Naive thymus-derived CD8-positive, alpha-beta T cell (primary cell): ENCODE data around the gene HOXB13. TPM values are rescaled to one million over a fixed set of nuclear protein-coding genes. Genes with fewer than 3 reads are reported as not detected.

ENCODE experiments used
- ATAC-seq, 2 donors: fragments of 150-1000 bp; cut with Tn5 transposase in 1 of 2; sonication (Bioruptor Pico), chemical (Tn5 transposase) in 1 of 2; 1 replicate in 1 of 2; 2 replicates in 1 of 2; pipeline ENCODE4 v1.10.0; 2021; ENCODE audit warnings: mild to moderate bottlenecking in 2 of 2, moderate library complexity in 2 of 2
- POLR2A ChIA-PET: fragments of 350-600 bp; sonication (Branson Sonifier 250); formaldehyde crosslinking; loops from one replicate; lab custom pipeline; 2021; ENCODE audit warnings: antibody characterized with exemption; lab: Charles Lee
- DNase-seq, 10 donors: peaks; one replicate each; pipeline versions ENCODE4 v3.0.0 to v3.0.0-alpha.2; 2020 to 2022
- H3K27ac Mint-ChIP-seq, 10 donors: one replicate each; pipeline ENCODE4 v1.8.0; 2020 to 2022; ENCODE audit warnings: mild to moderate bottlenecking in 10 of 10, mixed read lengths in 10 of 10, moderate library complexity in 4 of 10, inconsistent platforms in 1 of 10
- H3K27me3 Mint-ChIP-seq, 5 donors: one replicate each; pipeline ENCODE4 v1.8.0; 2021 to 2022; ENCODE audit warnings: mixed read lengths in 5 of 5
- H3K36me3 Mint-ChIP-seq, 3 donors: one replicate each; pipeline ENCODE4 v1.8.0; 2020 to 2022; ENCODE audit warnings: mixed read lengths in 3 of 3, mild to moderate bottlenecking in 2 of 3, inconsistent platforms in 1 of 3
- H3K4me1 Mint-ChIP-seq, 4 donors: one replicate each; pipeline ENCODE4 v1.8.0; 2021 to 2022; ENCODE audit warnings: mixed read lengths in 4 of 4
- H3K4me3 Mint-ChIP-seq, 10 donors: one replicate each; pipeline ENCODE4 v1.8.0; 2020 to 2022; ENCODE audit warnings: mild to moderate bottlenecking in 10 of 10, mixed read lengths in 10 of 10, moderate library complexity in 6 of 10, inconsistent platforms in 1 of 10
- H3K9me3 Mint-ChIP-seq, 9 donors: one replicate each; pipeline ENCODE4 v1.8.0; 2020 to 2022; ENCODE audit warnings: mixed read lengths in 9 of 9, mild to moderate bottlenecking in 3 of 9, inconsistent platforms in 1 of 9, moderate library complexity in 1 of 9
- polyA plus RNA-seq, 3 donors: library from polyadenylated mRNA; unstranded; fragments of 300-500 nt; fragmentation: Illumina TruSeq; gene quantifications; one replicate each; pipeline ENCODE4 v1.2.3, GENCODE V29; 2021
- total RNA-seq, 8 experiments: library from RNA in 2 of 8; stranded (reverse) in 2 of 8; gene quantifications; one replicate each; pipeline ENCODE4 v1.2.3 and lab custom pipeline; 2021 to 2026

HOXB13 gene
- not detected for total RNA-seq
- not detected for polyA plus RNA-seq
- 0 to 0.26 (median 0) reads per million in 6 experiments for total RNA-seq (lab: John Stamatoyannopoulos, UW)

DNA sequence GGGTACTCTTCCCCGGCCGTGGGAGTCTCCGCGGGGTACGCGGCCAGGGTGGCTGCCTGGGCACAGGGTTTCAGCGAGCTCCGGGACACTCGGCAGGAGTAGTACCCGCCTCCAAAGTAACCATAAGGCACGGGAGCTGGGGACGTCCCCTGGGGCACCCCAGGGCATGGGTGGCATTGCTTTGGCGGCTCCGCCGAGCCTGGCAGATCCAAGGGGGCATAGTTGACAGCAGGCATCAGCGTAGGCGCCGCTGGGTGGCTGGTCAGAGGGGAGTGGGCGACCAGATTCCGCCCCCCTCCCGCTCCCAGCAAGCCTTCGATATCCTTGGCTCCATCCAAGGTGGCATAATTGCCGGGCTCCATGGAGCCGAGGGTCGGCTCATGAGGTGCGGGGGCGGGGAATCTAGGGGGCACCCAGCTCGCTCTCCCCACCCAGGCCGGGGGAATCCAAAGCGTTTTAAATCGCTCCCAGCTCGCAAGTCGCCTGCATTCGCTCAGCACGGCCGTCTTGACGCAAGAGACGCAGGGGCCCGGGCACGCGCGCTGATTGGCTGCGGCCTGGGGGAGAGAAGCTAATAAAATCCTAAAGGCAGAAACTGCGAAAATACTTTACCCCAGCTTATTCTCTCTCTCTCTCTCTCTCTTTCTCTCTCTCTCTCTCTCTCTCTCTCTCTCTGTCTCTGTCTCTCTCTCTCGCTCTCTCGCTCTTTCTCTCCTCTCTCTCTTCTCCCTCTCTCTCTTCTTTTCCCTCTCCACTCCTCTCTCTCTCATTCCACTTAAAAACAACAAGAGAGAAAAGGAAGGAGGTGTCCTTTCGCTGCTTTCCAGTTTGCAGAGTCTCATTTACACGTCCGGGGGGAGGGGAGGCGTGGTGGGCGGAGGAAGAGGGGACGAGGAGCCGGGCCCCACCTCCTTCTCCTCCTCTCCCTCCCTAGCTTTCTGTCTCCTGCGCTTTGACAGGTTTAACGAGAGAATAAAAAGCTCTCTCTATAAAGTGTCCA, at the start of gene HOXB13:
Gene HOXB13 (minus strand): TSS at position 519 of the 1,000 bp plus-strand sequence. CDS start 157 bp downstream, at position 362.
- H3K27me3 Mint-ChIP-seq = peaks cover 57 to 99% (median 83%) of the 10 kb centered on the region in 5 donors
- ATAC-seq (peak in 1 of 2 donors; percentile 60), DNase-seq (peak in 4 of 10 donors; percentile 30 to 38 (median 36))
- peak within 1 kb of the TSS in 3 of 10 donors; percentile 43 to 79 (median 79) for H3K27ac Mint-ChIP-seq
- no peaks in the 10 kb centered on the region for H3K9me3 Mint-ChIP-seq
- H3K36me3 Mint-ChIP-seq = peaks cover 0 to 15% (median 7%) of the 10 kb centered on the region in 3 donors
- peaks cover 31 to 55% (median 43%) of the 10 kb centered on the region in 4 donors for H3K4me1 Mint-ChIP-seq
- POLR2A ChIA-PET = interaction anchor here (0.5 to 1.5 kb wide), 3 partner anchors 11 to 333 kb away, joined by 3 to 4 read pairs (median 3); no protein-coding TSS in a partner anchor
- peak within 1 kb of the TSS; percentile 36 to 91 (median 76) for H3K4me3 Mint-ChIP-seq

DNA sequence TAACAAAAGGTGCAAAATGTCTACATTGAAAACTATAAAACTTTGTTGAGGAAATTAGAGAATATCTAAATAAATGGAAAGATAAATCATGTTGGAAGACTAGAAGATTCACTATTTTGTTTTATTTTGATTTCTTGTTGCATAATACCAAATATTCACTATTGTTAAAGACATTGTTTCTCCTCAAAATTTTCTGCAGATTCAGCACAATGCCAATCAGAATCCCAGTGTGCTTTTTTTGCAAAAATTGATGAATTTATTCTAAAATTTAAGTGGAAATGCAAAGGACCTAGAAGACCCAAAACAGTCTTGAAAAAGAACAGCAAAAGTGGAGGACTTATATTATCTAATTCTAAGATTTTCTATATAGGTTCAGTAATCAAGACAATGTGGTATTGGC, 48.1 kb upstream of the HOXB13 start:
- Mint-ChIP-seq H3K4me1 (no peaks in the 10 kb centered on the region), H3K4me3 (no peak overlapping the region), H3K27ac (no peak overlapping the region), H3K27me3 (peaks cover 8 to 34% (median 19%) of the 10 kb centered on the region in 5 donors), H3K36me3 (no peaks in the 10 kb centered on the region), H3K9me3 (no peaks in the 10 kb centered on the region)
- POLR2A ChIA-PET = no interaction called here
- no peak for ATAC-seq
- no peak for DNase-seq

DNA sequence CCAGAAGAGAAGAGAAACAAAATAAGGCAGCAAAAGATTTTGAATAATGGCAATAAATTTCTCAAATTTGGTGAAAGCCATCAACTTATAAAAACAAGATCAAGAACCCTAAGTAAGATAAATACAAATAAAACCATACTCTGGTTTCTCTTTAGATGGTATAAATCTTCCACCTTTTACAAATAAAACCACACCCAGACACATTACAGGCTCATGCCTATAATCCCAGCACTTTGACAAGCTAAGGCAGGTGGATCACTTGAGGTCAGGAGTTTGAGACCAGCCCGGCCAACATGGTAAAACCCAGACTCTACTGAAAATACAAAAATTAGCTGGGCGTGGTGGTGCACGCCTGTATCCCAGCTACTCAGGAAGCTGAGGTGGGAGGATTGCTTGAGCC, 44.7 kb upstream of the HOXB13 start:
- Mint-ChIP-seq H3K27ac (no peak overlapping the region), H3K4me3 (no peak overlapping the region), H3K9me3 (no peaks in the 10 kb centered on the region), H3K4me1 (no peaks in the 10 kb centered on the region), H3K36me3 (no peaks in the 10 kb centered on the region), H3K27me3 (peaks cover 26 to 51% (median 40%) of the 10 kb centered on the region in 5 donors)
- POLR2A ChIA-PET = no interaction called here
- no peak for DNase-seq
- ATAC-seq = no peak

DNA sequence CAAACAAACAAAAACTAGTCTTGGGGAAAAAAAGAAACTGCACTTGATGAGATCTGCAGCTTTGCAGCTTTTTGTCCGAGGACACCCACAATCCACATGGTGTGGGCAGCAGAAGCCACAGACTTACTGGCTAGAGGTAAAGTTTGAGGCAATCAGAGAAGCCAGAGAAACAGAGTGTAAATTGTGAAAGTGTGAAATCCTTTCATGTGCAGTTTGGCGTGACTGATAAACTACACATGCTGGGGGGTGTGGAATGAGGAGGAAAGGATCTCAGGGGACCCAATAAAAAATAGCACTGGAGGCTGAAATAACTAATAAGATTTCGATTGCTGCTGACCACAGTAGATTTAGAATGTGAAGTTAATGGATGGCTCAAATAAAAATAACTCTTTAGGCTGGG, 42.4 kb upstream of the HOXB13 start:
- ATAC-seq (no peak), DNase-seq (no peak)
- Mint-ChIP-seq H3K27me3 (peaks cover 26 to 48% (median 41%) of the 10 kb centered on the region in 5 donors), H3K9me3 (no peaks in the 10 kb centered on the region), H3K4me3 (no peak overlapping the region), H3K36me3 (peaks cover 0 to 4% (median 0%) of the 10 kb centered on the region in 3 donors), H3K27ac (no peak overlapping the region), H3K4me1 (no peaks in the 10 kb centered on the region)
- POLR2A ChIA-PET = no interaction called here

DNA sequence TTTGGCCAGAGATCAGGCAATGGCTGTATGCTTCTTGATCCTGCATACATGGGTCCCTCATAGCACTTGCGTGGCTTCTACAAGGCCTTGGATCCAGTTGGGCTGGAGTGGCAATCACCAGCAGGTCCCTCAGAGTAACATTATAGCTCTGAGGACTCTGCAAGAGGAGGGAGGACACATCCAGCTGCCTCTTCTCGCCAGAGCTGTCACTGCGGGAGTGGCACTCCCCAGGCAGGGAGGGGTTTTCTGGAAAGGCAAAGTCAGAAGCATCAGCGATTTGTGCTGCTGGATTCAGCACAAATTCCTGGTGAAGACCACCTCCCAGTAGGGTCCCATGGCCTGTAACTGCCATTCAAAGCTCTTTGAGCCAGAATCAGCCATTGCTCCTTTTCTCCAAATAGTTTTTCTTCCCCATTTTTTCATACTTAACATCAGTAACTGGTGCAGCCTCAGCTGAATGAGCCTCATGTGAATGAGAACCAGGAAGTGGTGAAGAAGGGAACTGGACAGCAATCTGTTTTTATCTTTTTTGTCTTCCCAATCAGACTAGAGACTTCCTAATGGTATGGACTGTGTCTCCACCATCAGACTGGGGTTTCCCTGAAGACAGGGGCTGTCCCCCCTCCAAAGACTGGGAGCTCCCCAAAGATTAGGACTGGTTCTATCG, 40.6 kb upstream of the HOXB13 start:
- H3K4me3 Mint-ChIP-seq = no peak overlapping the region
- ATAC-seq (no peak), DNase-seq (no peak)
- H3K27me3 Mint-ChIP-seq = peaks cover 26 to 56% (median 41%) of the 10 kb centered on the region in 5 donors
- POLR2A ChIA-PET = interaction anchor here (0.6 kb wide), 1 partner anchor 134 kb away, joined by 3 read pairs; no protein-coding TSS in a partner anchor
- H3K4me1 Mint-ChIP-seq = no peaks in the 10 kb centered on the region
- H3K27ac Mint-ChIP-seq = no peak overlapping the region
- H3K9me3 Mint-ChIP-seq = no peaks in the 10 kb centered on the region
- H3K36me3 Mint-ChIP-seq = peaks cover 0 to 4% (median 0%) of the 10 kb centered on the region in 3 donors

DNA sequence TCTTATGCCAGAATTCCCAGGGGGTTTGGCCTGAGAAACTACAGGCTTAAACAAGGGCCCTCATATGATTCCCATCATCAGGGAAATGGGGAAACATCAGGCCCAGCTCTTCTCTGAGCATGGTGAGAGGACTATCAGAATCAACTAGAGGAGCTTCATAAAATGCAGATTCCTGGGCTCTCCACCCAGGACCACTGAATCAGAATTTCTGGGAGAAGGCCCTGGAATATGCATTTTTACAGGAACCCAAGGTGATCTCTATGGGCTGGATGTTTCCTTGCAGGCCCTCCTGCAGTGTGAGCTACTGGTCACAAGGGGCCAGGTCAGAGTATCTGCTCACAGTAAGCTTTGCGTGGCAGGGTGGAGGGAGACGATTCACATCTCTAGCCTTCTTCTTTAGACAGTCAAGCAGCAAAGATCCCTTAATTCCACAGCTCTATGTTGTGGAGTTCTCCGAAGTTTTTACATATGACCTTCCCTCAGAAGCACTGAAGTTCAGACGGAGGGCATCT, 38.8 kb upstream of the HOXB13 start:
- no peaks in the 10 kb centered on the region for H3K4me1 Mint-ChIP-seq
- no peak overlapping the region for H3K4me3 Mint-ChIP-seq
- POLR2A ChIA-PET = no interaction called here
- ATAC-seq = no peak
- no peak for DNase-seq
- peaks cover 24 to 73% (median 52%) of the 10 kb centered on the region in 5 donors for H3K27me3 Mint-ChIP-seq
- no peak overlapping the region for H3K27ac Mint-ChIP-seq
- no peaks in the 10 kb centered on the region for H3K9me3 Mint-ChIP-seq
- H3K36me3 Mint-ChIP-seq = peaks cover 0 to 4% (median 0%) of the 10 kb centered on the region in 3 donors

DNA sequence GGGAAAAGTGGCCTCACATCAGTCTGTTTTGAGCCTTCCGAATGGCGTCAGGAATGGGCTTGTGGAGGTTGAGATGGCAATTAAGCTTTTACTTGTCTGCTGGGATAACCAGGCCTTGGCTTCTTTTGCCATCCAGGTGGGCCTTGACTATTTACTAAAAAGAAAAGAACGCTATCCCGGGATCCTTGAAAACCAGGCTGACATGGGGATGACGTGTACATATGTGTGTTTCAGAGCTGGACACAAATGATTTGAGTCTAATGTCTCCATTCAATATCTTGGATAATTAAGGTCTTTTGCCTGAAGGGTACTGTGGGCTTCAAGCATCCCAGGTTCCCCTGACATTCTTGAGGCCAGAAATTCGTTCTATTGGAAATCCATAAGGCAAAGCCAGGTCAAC, 32.6 kb upstream of the HOXB13 start:
- no peak overlapping the region for H3K4me3 Mint-ChIP-seq
- H3K27me3 Mint-ChIP-seq = peaks cover 35 to 82% (median 68%) of the 10 kb centered on the region in 5 donors
- H3K36me3 Mint-ChIP-seq = no peaks in the 10 kb centered on the region
- H3K4me1 Mint-ChIP-seq = no peaks in the 10 kb centered on the region
- no peak overlapping the region for H3K27ac Mint-ChIP-seq
- ATAC-seq = no peak
- POLR2A ChIA-PET = no interaction called here
- DNase-seq = no peak
- peaks cover 0 to 1% (median 0%) of the 10 kb centered on the region in 9 donors for H3K9me3 Mint-ChIP-seq

DNA sequence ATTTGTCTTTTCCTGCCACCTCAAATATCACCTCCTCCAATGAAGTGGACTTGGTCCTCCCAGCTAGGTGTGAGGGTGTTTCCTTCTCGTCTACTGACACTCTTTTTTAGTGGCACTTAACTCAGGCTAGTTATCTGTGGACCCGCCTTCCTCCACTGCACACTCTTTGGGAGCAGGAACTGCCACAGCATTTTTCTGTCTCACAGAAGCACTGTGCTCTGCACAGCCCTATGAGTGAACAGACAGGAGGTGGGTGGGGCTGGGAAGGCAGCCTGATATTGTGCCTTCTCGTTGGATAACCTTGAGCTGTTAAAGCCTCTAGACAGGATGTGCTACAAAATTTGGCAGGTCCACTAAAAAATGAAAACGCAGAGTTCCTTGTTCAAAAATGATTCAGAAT, 31.9 kb upstream of the HOXB13 start:
- H3K27ac Mint-ChIP-seq = no peak overlapping the region
- H3K4me1 Mint-ChIP-seq = no peaks in the 10 kb centered on the region
- DNase-seq (no peak), ATAC-seq (no peak)
- H3K36me3 Mint-ChIP-seq = no peaks in the 10 kb centered on the region
- peaks cover 39 to 84% (median 75%) of the 10 kb centered on the region in 5 donors for H3K27me3 Mint-ChIP-seq
- peaks cover 0 to 1% (median 0%) of the 10 kb centered on the region in 9 donors for H3K9me3 Mint-ChIP-seq
- POLR2A ChIA-PET = no interaction called here
- no peak overlapping the region for H3K4me3 Mint-ChIP-seq

DNA sequence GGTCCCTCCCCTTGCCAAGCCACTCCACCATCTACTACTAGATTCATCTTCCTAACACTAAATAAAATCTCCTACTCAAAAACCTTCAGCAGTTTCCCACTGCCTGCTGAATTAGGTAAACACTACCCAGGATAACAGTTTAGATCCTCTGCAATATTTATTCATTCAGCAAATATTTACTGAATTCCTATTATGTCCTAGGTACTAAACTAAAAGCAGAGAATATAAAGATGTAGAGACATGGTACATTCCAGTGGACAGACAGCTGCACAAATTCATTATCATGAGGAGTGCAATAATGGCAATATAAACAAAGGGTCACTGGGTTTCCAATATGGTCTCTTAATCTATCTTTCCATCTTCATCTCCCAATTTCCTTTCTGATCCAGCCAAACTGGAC, 30.7 kb upstream of the HOXB13 start:
- DNase-seq (no peak), ATAC-seq (no peak)
- H3K4me3 Mint-ChIP-seq = no peak overlapping the region
- H3K9me3 Mint-ChIP-seq = peaks cover 0 to 2% (median 0%) of the 10 kb centered on the region in 9 donors
- H3K27me3 Mint-ChIP-seq = peaks cover 40 to 88% (median 74%) of the 10 kb centered on the region in 5 donors
- peaks cover 3 to 10% (median 4%) of the 10 kb centered on the region in 4 donors for H3K4me1 Mint-ChIP-seq
- POLR2A ChIA-PET = no interaction called here
- no peak overlapping the region for H3K27ac Mint-ChIP-seq
- no peaks in the 10 kb centered on the region for H3K36me3 Mint-ChIP-seq

DNA sequence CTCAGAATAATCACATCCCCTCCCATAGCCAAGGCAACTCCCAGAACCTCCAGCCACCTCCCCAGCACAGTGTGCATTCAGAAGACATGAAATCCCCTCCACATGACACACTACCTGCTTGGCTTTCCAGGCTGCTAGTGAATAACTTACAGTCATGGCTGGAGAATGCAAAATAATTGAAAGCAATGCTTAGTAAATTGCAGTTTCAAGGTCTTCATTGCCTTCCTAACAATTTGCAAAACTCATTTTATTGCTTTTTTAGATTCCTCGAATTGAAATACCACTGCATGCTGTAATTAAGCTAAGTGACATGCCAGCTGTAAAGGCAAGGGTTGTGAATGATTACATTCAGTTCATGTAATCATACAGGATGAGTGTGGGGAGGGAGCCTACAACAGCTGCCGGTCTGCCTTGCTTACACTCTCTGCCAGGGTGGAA, 29.0 kb upstream of the HOXB13 start:
- ATAC-seq (no peak), DNase-seq (no peak)
- Mint-ChIP-seq H3K27ac (no peak overlapping the region), H3K9me3 (peaks cover 0 to 3% (median 0%) of the 10 kb centered on the region in 9 donors), H3K4me3 (no peak overlapping the region), H3K36me3 (peaks cover 0 to 2% (median 0%) of the 10 kb centered on the region in 3 donors), H3K27me3 (peaks cover 49 to 88% (median 75%) of the 10 kb centered on the region in 5 donors), H3K4me1 (peaks cover 15 to 27% (median 16%) of the 10 kb centered on the region in 4 donors)
- POLR2A ChIA-PET = no interaction called here

DNA sequence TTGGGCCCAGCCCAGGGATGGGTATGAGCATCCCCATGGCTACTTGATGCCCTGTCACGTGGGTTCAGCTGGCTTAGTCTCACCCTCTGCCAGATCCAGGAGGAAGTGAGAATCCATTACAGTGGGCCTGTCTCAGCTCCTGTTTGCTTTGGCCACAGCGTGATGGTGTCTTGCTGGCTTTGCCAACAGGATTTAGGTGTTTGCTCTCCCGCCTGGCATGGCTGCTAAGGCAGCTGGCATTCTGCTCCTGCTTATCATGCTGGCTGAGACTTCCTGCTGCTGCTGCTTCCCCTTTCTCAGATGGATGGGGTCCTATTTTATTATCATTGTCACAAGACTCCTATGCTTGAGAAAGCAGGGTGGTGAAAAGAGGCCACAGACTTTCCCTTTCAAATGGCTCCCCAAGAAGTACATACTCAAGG, 28.3 kb upstream of the HOXB13 start:
- Mint-ChIP-seq H3K36me3 (peaks cover 0 to 2% (median 0%) of the 10 kb centered on the region in 3 donors), H3K27me3 (peaks cover 53 to 88% (median 75%) of the 10 kb centered on the region in 5 donors), H3K9me3 (peaks cover 0 to 3% (median 0%) of the 10 kb centered on the region in 9 donors), H3K4me1 (peaks cover 17 to 33% (median 19%) of the 10 kb centered on the region in 4 donors), H3K27ac (no peak overlapping the region), H3K4me3 (no peak overlapping the region)
- DNase-seq (no peak), ATAC-seq (no peak)
- POLR2A ChIA-PET = no interaction called here

DNA sequence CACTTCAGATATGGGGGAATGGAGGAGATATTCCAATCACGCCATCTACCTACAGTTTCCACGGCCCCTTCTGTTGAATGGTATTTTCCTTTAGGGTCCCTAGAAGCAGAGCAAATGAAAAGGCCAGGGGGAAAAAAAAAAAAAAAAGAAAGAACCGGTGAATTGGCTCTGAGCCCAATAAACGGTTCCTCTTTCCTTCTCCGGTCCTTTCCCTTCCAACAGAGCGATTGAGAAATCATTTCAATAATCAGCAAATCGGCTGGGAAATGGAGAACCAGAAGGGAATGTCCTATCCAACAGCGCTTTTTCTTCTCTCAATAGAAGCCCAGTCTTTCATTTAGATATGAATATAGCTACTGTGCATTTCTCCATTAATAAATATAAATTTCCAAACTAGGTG, 26.8 kb upstream of the HOXB13 start:
- peaks cover 17 to 40% (median 23%) of the 10 kb centered on the region in 4 donors for H3K4me1 Mint-ChIP-seq
- POLR2A ChIA-PET = no interaction called here
- DNase-seq (no peak), ATAC-seq (no peak)
- H3K27me3 Mint-ChIP-seq = peaks cover 54 to 89% (median 78%) of the 10 kb centered on the region in 5 donors
- H3K9me3 Mint-ChIP-seq = peaks cover 0 to 5% (median 0%) of the 10 kb centered on the region in 9 donors
- H3K27ac Mint-ChIP-seq = peak overlapping the region in 1 of 10 donors; percentile 84
- peak overlapping the region in 5 of 10 donors; percentile 15 to 47 (median 26) for H3K4me3 Mint-ChIP-seq
- H3K36me3 Mint-ChIP-seq = peaks cover 0 to 4% (median 0%) of the 10 kb centered on the region in 3 donors
